Psoas muscle (tissue), 8 donors: ENCODE results near the gene TRNT1. TPM values are rescaled to one million over a fixed set of nuclear protein-coding genes. Genes with fewer than 3 reads are reported as not detected.

Experiments used
- ATAC-seq, 4 donors: fragments of 200-7000 bp; cut with Tn5 transposase; one replicate each; pipeline ENCODE4 v1.9.1; 2020; ENCODE audit warnings: moderate library complexity in 3 of 4, mild to moderate bottlenecking in 2 of 4
- DNase-seq, 2 donors: peaks; one replicate each; pipeline ENCODE4 v3.0.0-alpha.2; 2020
- H3K27ac ChIP-seq: fragments of 200-600 bp; one replicate; pipeline ENCODE4 v1.8.0; 2022
- H3K27me3 ChIP-seq, 3 donors: fragments of 200-600 bp in 1 of 3; one replicate each; pipeline versions ENCODE4 v1.6.1 to v1.8.0; 2013 to 2022; ENCODE audit warnings: low read length in 2 of 3, mild to moderate bottlenecking in 2 of 3, moderate library complexity in 1 of 3; ENCODE audit not compliant: insufficient read depth in 3 of 3
- H3K36me3 ChIP-seq, 2 donors: fragments of 200-600 bp in 1 of 2; one replicate each; pipeline versions ENCODE4 v1.6.1 to v1.8.0; 2013 to 2022; ENCODE audit warnings: low read depth in 1 of 2, mild to moderate bottlenecking in 1 of 2, moderate library complexity in 1 of 2; ENCODE audit not compliant: insufficient read depth in 1 of 2
- H3K4me1 ChIP-seq: fragments of 200-600 bp; one replicate; pipeline ENCODE4 v1.8.0; 2022
- H3K4me3 ChIP-seq: fragments of 200-600 bp; one replicate; pipeline ENCODE4 v1.8.0; 2022; ENCODE audit warnings: mild to moderate bottlenecking
- H3K9me3 ChIP-seq: fragments of 200-600 bp; one replicate; pipeline ENCODE4 v1.8.0; 2022
- WGBS, 3 donors: extraction: QIAGEN DNeasy Blood & Tissue Kit; methylation state at CpG; one replicate each; pipeline versions ENCODE4 v1.1.6 to v1.1.7; 2013; 5-methylcytosine and 5-hydroxymethylcytosine counted together
- intact Hi-C, 2 donors: fragments of 100-400 bp; cut with DNase I; formaldehyde crosslinking; loops; one replicate each; pipeline versions ENCODE4 v1.11.0 to v1.14.2; 2022
- polyA plus RNA-seq, 3 donors: library from polyadenylated mRNA; stranded (reverse); fragments of 200-250 nt; gene quantifications; one replicate each; pipeline ENCODE4 v1.2.3, GENCODE V29; 2013
- total RNA-seq, 4 donors: library from RNA; stranded (reverse); fragmentation: NEBNext Ultra II Directional in 2 of 4; extraction: Animal tissue kit (Norgen Biotek cat#: 25700) in 2 of 4; gene quantifications; one replicate each; pipeline versions ENCODE4 v1.2.1 to v1.2.4, GENCODE V29; 2021 to 2023
- TF ChIP-seq, protein P1 (sequence below): fragments of 200-600 bp; IDR thresholded peaks from one replicate; pipeline ENCODE4 v1.8.0; 2022; ENCODE audit warnings: antibody characterized with exemption
- donor health status: healthy with polysubstance abuse.
- donor health status: DM: no; HTN: no; CAD: no; lungs with moderate emphysema.
- donor health status: Bipolar disorder and iron deficiency.
- donor health status: healthy.
- donor health status: DM: yes; HTN: yes; CAD: no.
- donor health status: DM: no; HTN: no; CAD: no.
- donor health status: DM: no; HTN: no; CAD: no.
- donor health status: DM: yes; HTN: yes; CAD: no.

The TRNT1 gene
- total and polyA plus RNA-seq, 7 donors, result 12.2 to 31.3 (median 15.5) TPM

DNA sequence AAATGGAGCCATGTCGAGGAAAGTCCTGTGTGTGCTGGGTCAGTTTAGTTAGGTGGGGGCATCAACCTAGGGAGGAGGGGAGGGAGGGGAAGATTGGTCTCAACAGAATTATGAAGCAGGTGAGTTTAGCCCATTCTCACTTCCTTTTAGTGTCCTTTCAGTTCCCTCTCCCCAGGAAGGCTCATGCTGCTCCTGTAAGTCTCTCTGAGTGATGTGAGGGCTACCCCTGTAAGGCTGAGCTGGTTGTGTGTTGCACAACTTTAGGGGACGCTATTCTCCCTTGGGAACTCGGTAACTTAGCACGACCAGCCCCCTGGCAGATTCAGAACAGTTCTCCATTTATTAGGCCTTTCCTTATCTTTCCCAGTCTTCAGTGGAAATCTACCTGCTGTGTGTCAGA lies 37.7 kb upstream of the TRNT1 start:
- Histone ChIP-seq H3K36me3 (no peaks in the 10 kb centered on the region), H3K4me1 (peaks cover 3% of the 10 kb centered on the region), H3K4me3 (no peak overlapping the region), H3K9me3 (no peaks in the 10 kb centered on the region), H3K27ac (no peak overlapping the region), H3K27me3 (no peaks in the 10 kb centered on the region)
- TF ChIP-seq, protein P1, sequence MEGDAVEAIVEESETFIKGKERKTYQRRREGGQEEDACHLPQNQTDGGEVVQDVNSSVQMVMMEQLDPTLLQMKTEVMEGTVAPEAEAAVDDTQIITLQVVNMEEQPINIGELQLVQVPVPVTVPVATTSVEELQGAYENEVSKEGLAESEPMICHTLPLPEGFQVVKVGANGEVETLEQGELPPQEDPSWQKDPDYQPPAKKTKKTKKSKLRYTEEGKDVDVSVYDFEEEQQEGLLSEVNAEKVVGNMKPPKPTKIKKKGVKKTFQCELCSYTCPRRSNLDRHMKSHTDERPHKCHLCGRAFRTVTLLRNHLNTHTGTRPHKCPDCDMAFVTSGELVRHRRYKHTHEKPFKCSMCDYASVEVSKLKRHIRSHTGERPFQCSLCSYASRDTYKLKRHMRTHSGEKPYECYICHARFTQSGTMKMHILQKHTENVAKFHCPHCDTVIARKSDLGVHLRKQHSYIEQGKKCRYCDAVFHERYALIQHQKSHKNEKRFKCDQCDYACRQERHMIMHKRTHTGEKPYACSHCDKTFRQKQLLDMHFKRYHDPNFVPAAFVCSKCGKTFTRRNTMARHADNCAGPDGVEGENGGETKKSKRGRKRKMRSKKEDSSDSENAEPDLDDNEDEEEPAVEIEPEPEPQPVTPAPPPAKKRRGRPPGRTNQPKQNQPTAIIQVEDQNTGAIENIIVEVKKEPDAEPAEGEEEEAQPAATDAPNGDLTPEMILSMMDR, result no peak
- intact Hi-C loops, result no loop called here
- no peak for DNase-seq
- ATAC-seq, result no peak
- WGBS, 3 donors, result 61 to 74% (median 65%) methylated on average over 4 of the region's 4 CpGs

- Histone ChIP-seq H3K9me3 (no peaks in the 10 kb centered on the region), H3K4me3 (no peak overlapping the region), H3K4me1 (no peaks in the 10 kb centered on the region), H3K27ac (no peak overlapping the region), H3K27me3 (no peaks in the 10 kb centered on the region), H3K36me3 (no peaks in the 10 kb centered on the region)
- intact Hi-C loops, result no loop called here
- TF ChIP-seq, protein P1, result no peak
- WGBS, 3 donors, result 62 to 73% (median 70%) methylated on average over 4 of the region's 4 CpGs
- ATAC-seq (no peak), DNase-seq (no peak)
Observed at GRCh38 chr3:3097958-3098357, 28.8 kb upstream of the TRNT1 start.

GRCh38 chr3:3101660-3102458 lies 24.9 kb upstream of the TRNT1 start:
- DNase-seq, result no peak
- 83 to 87% (median 85%) methylated on average over 6 of the region's 6 CpGs for WGBS, 3 donors
- Histone ChIP-seq H3K27me3 (peaks cover 0 to 2% (median 0%) of the 10 kb centered on the region in 3 donors), H3K4me1 (no peaks in the 10 kb centered on the region), H3K9me3 (no peaks in the 10 kb centered on the region), H3K27ac (no peak overlapping the region), H3K4me3 (no peak overlapping the region), H3K36me3 (no peaks in the 10 kb centered on the region)
- intact Hi-C loops, result no loop called here
- ATAC-seq, result no peak
- TF ChIP-seq, protein P1, result no peak

- 73 to 84% (median 76%) methylated on average over 6 of the region's 6 CpGs for WGBS, 3 donors
Observed at GRCh38 chr3:3102751-3103150, 24.0 kb upstream of the TRNT1 start.

More at GRCh38 chr3:3102751-3103150, 24.0 kb upstream of the TRNT1 start:
- TF ChIP-seq, protein P1, result no peak
- intact Hi-C loops, result no loop called here
- no peak overlapping the region for H3K27ac ChIP-seq
- H3K4me3 ChIP-seq, result no peak overlapping the region
- H3K36me3 ChIP-seq, result no peaks in the 10 kb centered on the region
- DNase-seq (no peak), ATAC-seq (no peak)
- H3K9me3 ChIP-seq, result no peaks in the 10 kb centered on the region
- no peaks in the 10 kb centered on the region for H3K4me1 ChIP-seq
- peaks cover 0 to 2% (median 0%) of the 10 kb centered on the region in 3 donors for H3K27me3 ChIP-seq
